ENCODE results near the gene EPDR1.

EPDR1 gene

DNA sequence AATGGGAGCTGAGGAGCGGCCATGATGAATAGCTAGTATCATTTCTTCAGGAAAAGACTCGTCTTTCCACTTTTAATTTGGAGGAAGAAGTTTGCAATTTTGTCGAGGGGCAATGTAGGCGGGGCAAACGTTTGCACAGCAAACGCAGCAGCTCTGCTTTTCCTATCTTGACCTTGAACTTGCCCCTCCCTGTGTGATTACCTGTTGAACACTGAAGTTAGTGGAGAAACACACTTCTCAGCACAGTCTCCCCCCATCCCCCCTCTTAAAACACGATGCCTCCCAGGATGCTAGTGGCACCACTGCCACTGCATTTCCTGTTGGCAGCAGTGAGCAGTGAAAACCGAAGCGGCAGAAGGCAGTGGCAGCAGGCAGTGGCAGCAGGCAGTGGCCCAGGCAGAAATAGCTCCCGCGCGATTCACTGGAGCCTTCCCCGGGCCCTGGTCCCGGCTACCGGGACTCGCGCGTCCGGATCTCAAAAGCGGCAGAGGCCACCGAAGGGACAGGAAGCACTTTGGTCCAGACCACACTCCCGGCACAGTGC, at the start of gene EPDR1:
EPDR1 (plus strand) TSS at position 336 of the 544 bp plus-strand sequence. CDS start 300 bp downstream, outside the sequence.
- TF ChIP-seq POLR2A (IDR thresholded peaks at IDR 0.05; ENCODE audit: low read length) (peak; percentile 80), GATA1 (IDR thresholded peaks at IDR 0.05; ENCODE audit: low read depth, low read length) (no peak)
- DNase-seq = peak; percentile 72 to 84

DNA sequence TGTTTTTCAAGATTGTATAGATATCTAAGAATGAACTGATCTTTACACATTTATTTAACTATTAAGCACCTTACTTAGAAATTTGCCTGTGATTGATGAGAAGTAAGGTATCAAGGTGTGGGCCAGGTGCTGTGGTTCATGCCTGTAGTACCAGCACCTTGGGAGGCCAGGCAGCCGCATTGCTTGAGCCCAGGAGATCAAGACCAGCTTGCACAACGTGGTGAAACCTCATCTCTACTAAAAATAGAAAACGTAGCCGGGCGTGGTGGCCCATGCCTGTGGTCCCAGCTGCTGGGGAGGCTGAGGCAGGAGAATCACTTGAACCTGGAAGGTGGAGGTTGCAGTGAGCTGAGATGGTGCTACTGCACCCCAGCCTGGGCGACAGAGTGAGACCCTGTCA, 38.4 kb upstream of the EPDR1 start:
- no peak for DNase-seq
- TF ChIP-seq GATA1 (IDR thresholded peaks at IDR 0.05; ENCODE audit: low read depth, low read length) = no peak
- no peak for TF ChIP-seq POLR2A (IDR thresholded peaks at IDR 0.05; ENCODE audit: low read length)

DNA sequence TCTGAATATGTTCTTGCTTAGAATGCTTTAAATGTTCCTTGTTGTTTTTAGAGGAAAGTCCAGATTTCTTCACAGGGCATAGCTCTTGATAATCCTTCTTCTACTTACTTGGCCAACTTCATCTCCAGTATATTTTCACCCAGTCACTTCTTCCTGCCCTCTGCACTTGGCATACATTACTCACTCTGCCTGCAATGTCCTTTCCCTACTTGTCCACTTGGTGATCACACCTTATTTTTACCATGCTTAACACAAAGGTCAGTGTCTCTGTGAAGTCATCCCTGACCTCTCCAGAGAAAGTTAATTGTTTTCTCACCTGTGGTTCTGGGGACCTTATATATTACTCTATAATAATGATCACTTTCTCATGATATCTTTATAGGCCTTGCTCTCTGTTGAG, 27.1 kb upstream of the EPDR1 start:
- no peak for DNase-seq
- no peak for TF ChIP-seq POLR2A (IDR thresholded peaks at IDR 0.05; ENCODE audit: low read length)
- no peak for TF ChIP-seq GATA1 (IDR thresholded peaks at IDR 0.05; ENCODE audit: low read depth, low read length)

DNA sequence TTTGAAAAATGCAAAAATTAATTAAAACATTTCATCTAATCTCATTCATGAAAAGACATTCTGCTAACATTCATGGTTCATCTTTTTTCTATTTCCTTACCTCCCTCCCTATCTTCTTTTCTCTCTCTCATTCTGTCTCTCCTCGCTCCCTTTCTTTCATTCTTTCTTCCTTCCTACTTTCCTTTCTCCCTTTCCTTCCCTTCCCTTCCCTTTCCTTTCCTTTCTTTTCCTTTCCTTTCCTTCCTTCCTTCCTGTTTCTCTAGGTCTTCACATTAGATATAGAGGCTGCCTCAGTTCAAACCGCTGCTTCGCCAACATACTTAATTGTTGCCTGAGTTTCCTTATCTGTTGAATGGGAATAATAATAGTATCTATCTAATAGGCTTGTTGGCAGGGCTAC, 25.8 kb upstream of the EPDR1 start:
- no peak for TF ChIP-seq POLR2A (IDR thresholded peaks at IDR 0.05; ENCODE audit: low read length)
- TF ChIP-seq GATA1 (IDR thresholded peaks at IDR 0.05; ENCODE audit: low read depth, low read length) = no peak

DNA sequence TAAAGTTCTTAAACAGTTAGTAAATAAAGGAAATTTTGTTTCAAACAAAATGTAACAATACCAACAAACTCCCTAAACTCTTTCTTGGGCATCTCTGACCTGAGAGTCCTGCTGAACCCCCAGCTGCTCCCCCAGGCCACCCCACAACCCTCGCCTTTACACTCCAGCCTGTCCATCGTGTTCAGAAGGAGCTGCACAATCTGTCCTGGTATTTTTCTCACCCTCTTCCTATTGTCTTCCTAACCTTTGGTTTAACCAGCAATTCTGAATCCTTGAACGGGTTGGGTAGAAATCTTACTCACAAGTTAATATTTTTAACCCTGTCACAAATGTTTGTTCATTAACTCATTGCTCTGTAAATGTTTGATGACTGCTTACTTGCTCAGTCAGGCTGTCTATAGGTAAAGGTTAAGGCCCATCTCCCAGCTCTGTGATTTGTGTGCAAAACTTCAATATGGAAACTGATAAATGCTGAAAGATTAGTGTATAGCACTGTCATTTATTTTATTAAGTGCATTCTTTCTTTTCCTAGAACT, 20.7 kb upstream of the EPDR1 start:
- TF ChIP-seq GATA1 (IDR thresholded peaks at IDR 0.05; ENCODE audit: low read depth, low read length) = no peak
- no peak for TF ChIP-seq POLR2A (IDR thresholded peaks at IDR 0.05; ENCODE audit: low read length)
- DNase-seq = no peak

More for the DNA sequence above, 25.8 kb upstream of the EPDR1 start:
- no peak for DNase-seq

DNA sequence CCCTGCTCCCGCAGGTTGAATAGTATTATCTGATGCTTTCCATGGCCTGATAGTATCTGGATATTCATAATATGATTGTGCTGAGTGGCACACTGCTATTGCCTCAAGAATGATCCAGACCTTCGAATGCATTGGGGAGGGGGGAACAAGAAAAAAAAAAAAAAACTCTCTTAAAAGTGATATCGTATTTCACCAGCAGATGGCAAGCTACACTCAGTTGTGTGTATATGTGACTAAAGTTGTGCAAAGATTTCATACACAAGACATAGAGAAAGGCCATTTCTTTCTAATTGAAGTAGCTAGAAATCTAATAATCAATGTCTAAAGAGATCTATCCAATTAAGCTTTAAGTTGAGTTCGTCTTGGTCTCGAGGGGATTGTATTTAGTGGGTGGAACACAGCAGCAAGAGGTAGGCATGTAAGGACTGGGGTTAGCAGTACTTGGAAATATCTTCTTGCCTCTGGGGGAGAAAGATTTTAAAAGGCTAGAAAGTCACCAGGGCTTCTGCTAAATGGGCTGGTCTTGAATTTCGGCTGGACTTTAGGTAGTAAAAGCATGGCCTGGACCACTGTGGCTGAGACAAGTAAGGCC, 19.1 kb upstream of the EPDR1 start:
- peak; percentile 53 to 69 for DNase-seq
- TF ChIP-seq POLR2A (IDR thresholded peaks at IDR 0.05; ENCODE audit: low read length) = no peak
- TF ChIP-seq GATA1 (IDR thresholded peaks at IDR 0.05; ENCODE audit: low read depth, low read length) = no peak

DNA sequence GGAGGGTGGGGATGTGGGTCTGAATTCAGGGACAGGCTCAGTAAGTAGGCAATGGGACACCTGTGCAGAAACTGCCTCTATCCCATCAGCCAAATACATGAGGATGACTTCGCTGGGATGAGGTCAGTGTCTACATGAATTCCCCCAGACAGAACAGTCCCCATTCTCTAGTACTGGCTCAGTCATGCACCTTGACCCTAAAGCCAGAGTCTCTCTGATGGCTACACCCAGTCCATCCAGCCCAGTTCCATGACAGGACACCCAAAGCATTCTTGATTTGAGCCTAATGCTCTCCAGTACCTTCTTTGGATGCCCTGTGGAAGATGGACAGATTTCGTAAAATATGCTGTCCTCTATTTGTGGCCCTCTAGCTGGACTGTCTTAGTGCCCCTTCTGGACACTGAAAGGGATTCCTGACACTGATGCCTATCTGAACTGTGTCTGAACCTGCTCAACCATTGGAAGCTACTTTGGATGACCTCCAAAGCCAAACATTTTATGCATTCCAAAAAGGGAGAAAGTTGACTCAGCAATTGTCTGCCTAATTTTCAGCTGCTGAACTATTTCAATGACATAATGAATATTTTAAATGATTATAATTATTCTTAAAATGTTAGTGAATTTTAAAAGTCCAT, 18.4 kb upstream of the EPDR1 start:
- peak in 1 of 2 experiments; percentile 9 for DNase-seq

DNA sequence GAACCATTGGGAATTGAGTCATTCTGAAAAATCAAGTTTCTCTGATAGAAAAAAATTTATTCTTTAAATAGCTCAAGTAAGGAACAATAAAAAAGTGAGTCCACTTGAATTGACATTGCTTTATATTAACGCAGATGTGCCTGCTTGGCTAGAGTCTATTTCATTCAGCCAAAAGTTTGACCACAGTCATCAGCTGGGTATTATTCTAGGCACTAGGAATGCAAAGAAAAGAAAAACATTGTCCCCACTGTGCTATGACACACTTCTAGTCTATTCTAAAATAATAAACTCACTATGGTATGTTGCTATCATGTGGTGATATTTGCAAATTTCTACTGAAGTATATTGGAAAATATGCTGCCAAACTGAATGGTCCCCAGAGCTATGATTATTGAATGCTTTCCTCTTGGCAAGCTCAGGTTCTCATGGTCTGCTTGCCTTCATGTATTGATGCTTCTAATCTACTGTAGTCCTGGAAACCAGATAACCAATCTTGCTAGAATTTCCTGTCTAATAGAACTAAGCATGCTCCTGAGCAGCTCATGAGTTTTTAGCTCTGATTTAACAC, 12.1 kb upstream of the EPDR1 start:
- TF ChIP-seq POLR2A (IDR thresholded peaks at IDR 0.05; ENCODE audit: low read length) (no peak), GATA1 (IDR thresholded peaks at IDR 0.05; ENCODE audit: low read depth, low read length) (no peak)
- no peak for DNase-seq

More for the DNA sequence above, 18.4 kb upstream of the EPDR1 start:
- TF ChIP-seq POLR2A (IDR thresholded peaks at IDR 0.05; ENCODE audit: low read length) (no peak), GATA1 (IDR thresholded peaks at IDR 0.05; ENCODE audit: low read depth, low read length) (no peak)

DNA sequence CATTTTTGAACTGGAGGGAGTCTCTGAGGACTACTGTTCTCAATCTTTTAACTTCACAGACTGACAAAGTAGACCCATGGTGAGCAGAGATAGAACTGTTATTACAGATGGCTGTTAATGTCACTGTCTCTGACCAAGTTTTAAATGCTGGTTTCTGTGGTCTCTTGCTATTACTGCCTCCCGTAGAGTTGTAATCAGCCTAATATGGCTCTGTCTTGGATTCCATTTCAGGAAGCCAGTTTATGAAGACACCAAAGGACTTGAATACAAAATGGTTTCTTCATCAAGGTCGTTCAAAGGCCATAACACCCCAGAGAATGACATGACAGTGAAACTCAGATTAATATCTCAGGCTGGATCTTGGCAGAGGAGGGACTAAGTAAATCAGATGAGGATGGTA, 7.7 kb upstream of the EPDR1 start:
- TF ChIP-seq POLR2A (IDR thresholded peaks at IDR 0.05; ENCODE audit: low read length) = no peak
- TF ChIP-seq GATA1 (IDR thresholded peaks at IDR 0.05; ENCODE audit: low read depth, low read length) = no peak
- peak in 1 of 2 experiments; percentile 25 for DNase-seq

DNA sequence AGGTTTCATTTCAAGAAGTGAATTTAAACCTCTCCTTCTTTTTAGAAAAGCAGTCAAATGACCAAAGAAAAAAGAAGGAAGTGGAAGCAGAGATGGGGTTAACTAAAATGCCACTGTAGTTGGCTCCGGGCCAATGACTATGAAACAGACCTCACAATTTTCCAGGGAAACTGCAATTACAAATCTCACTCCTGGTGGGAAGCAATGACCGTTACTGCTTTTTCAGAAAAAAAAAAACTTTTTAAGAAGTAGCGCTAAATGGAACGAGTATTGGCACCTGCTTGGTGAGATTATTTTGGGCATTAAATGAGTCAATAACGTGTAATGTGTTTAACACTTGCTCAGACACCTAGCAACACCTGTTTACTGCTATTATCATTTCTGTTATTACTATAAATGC, 5.0 kb upstream of the EPDR1 start:
- no peak for TF ChIP-seq POLR2A (IDR thresholded peaks at IDR 0.05; ENCODE audit: low read length)
- TF ChIP-seq GATA1 (IDR thresholded peaks at IDR 0.05; ENCODE audit: low read depth, low read length) = no peak
- peak in 1 of 2 experiments; percentile 8 for DNase-seq

DNA sequence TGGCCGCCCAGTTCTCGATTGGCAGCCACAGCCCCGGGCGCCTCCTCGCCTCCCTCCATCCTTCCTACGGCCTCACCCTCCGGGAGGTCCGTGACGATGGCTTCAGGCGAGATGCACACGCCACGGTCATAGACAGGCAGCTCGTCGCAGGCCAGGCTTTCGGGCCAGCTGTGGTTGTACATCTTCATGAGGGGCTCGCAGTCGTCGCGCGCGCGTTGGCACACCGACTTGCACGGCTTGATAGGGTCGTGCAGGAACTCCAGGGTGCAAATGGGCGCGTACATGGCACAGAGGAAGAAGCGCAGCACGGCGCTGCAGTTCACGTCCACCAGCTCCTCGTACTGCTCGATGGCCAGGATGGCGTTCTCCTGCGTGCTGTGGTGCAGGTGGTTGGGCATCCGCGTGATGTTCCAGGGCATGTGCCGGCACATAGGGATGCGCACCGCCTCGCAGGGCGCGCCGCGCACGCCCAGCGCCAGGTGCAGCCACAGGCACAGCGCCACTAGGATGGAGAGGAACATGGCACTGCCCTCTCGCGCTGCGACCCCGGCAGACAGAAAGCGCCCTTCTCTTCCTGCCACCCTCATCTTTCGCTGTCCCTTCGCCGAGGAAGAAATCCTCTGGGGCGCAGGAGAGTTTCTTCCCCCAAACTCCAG, 4.3 kb upstream of the EPDR1 start:
- no peak for TF ChIP-seq GATA1 (IDR thresholded peaks at IDR 0.05; ENCODE audit: low read depth, low read length)
- no peak for TF ChIP-seq POLR2A (IDR thresholded peaks at IDR 0.05; ENCODE audit: low read length)
- peak; percentile 42 to 50 for DNase-seq

DNA sequence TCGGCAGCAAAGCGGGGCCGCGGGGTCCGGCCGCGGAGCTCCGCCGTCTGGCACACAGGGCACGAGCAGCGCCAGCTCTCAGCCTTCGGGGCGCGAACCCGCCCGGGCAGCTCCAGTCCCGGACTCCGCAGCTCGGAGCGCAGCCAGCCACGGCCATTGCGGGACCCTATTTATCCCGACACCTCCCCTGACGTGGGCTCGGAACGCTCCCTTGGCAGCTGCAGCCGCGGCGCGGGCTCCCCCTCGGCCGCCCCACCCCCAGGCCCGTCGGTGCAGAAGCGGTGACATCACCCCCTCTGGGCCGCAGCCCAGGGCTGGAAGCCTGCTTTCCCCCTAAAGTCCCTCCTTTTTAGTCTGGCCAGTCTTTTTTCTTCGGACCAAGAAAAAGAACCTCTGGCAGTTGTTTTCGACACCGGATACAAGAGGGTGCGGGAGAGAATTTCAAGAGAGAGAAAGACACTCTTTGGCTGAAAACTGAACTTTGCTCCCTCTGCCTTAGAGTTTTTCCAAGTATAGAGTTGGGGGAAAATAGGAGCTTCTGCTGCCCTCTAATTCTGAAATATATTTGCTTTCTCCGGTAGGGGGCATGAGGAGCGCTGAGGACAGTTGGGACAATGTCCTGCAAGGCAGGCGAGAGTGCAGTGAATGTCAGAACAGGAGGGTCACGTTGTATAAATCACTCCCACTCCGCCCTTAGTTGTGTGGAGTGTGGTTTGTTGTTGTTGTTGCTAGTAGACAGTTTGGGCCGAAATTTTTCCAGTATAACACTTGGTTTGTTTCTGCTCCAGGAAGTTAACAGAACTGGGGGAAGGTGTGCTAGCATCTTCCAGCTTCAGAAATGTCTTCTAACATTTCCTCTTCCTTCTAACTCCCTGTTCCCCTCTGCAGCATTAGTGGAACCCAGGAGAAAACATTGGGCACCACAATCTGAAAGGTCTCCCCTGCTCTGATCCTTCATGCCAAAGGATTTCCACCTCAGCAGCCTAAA, 3.5 kb upstream of the EPDR1 start, which contains the start of gene SFRP4:
SFRP4 (minus strand) TSS at position 145 of the 988 bp plus-strand sequence. CDS start 280 bp downstream, outside the sequence.
- DNase-seq = peak; percentile 68 to 74
- TF ChIP-seq POLR2A (IDR thresholded peaks at IDR 0.05; ENCODE audit: low read length) (no peak), GATA1 (IDR thresholded peaks at IDR 0.05; ENCODE audit: low read depth, low read length) (no peak)

DNA sequence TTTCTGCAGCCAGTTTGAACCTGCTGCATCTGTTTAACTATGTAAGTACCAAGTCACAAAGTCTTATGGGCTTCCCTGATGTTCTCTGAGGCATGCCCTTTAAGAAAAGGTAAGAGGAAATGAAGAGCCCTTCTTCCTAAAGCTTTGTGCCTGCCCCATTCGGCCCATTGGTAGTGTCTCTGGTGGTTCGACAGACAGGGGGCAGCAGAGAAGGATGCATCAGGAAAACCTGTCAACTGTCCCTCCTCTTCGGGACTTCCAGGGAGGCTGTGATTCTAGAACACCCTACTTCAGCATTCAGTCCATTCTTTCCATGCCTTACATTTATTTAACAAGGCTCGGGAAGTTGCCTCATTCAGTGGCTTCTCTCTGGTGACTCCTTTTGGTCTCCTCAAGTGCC, 1.9 kb upstream of the EPDR1 start:
- no peak for DNase-seq
- TF ChIP-seq GATA1 (IDR thresholded peaks at IDR 0.05; ENCODE audit: low read depth, low read length) (no peak), POLR2A (IDR thresholded peaks at IDR 0.05; ENCODE audit: low read length) (no peak)

Data from erythroblast (primary cell).